HG03439 (cell line): Measurements from ENCODE around the gene ATP10D.
"Not testable (repeated sequence)": the region's sequence is repeated elsewhere in the genome, so short reads cannot be mapped to it uniquely, and the experiment has no call there.

Source experiments
- ATAC-seq: cut with Tn5 transposase; IDR thresholded peaks from one replicate; pipeline ENCODE4 v1.9.1; 2021; ENCODE audit warnings: mild to moderate bottlenecking, moderate library complexity; ENCODE audit not compliant: unreplicated experiment

ATP10D gene

DNA sequence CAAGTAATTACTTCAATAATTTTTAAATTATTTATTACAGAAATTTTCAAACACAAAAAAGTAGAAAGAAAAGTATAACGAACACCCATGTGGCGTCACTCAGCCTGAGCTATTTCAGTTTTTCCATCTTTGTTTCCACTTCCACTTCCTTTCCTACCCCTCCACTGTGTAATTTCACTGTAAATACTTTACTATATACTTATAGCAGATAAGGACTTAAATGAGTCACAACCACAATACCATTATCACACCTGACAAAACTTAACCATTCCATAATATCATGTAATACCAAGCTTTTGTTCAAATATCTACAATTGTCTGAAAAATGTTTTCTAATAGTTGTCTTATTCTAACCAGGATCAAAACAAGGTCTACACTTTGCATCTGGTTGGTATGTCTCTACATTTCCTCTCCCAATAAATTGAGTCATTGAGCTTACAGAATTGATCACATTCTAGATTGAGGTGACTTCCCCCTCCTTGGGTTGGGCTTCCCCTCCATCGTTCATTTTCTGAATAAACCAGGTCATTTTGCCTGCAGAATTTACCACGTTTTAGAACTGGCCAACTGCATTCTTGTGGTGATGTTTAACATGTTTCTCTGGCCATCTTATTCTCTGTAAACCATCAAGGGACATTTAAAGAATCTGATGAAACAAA is 48.7 kb downstream of the ATP10D start:
- ATAC-seq = no peak

DNA sequence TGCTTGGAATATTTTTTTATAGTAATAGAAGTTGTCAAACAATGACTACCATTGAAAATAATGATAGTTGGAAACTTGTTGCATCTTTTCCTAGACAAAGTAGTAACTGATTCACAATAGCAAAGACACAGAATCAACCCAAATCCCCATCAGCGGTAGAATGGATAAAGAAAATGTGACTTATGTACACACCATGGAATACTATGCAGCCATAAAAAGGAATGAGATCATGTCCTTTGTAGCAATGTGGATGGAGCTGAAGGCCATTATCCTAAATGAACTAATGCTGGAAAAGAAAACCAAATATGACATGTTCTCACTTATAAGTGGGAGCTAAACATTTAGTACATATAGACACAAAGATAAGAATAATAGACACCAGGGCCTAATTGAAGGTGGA is 49.7 kb downstream of the ATP10D start:
- no peak for ATAC-seq

GRCh38 chr4:47535567-47536147 is 50.6 kb downstream of the ATP10D start:
- ATAC-seq = no peak

GRCh38 chr4:47536966-47537365 is 51.9 kb downstream of the ATP10D start:
- ATAC-seq = no peak

GRCh38 chr4:47538111-47538824 is 53.2 kb downstream of the ATP10D start:
- ATAC-seq = no peak

DNA sequence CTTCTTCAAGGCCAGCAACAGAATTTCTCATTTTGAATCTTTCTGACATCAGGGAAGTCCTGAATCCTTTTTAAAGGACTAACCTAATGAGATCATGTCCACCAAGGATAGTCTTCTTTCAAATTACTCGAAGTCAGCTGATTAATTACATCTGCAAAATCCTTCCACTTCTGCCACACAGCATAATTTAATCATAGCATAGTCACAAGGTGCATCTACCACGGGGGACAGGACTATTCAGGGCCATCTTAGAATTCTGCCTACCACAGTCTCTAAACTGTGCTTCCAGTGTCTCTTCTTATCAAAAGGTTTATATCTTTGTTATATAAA is 53.7 kb downstream of the ATP10D start:
- ATAC-seq = no peak

GRCh38 chr4:47542640-47543039 is 57.6 kb downstream of the ATP10D start:
- ATAC-seq = not testable (repeated sequence)

- no peak for ATAC-seq
Observed at GRCh38 chr4:47543331-47543730, 58.3 kb downstream of the ATP10D start.

DNA sequence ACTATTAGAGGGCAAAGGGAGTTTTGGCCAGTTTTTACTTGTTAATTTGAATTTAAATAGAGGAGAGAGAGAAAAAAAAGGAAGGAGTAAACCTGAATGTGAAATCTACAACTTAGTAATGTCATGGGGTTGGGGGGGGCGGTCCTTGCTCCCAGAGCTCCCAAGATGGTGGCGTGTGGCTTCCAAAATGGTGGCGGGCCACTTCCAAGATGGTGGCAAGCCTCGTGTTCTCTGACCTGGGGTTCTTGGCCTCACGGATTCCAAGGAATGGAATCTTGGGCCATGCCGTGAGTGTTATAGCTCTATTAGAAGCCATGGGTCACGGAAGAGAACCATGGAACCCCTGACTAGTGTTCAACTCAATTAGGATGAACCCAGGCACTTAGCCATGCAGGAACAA is 65.3 kb downstream of the ATP10D start:
- not testable (repeated sequence) for ATAC-seq

DNA sequence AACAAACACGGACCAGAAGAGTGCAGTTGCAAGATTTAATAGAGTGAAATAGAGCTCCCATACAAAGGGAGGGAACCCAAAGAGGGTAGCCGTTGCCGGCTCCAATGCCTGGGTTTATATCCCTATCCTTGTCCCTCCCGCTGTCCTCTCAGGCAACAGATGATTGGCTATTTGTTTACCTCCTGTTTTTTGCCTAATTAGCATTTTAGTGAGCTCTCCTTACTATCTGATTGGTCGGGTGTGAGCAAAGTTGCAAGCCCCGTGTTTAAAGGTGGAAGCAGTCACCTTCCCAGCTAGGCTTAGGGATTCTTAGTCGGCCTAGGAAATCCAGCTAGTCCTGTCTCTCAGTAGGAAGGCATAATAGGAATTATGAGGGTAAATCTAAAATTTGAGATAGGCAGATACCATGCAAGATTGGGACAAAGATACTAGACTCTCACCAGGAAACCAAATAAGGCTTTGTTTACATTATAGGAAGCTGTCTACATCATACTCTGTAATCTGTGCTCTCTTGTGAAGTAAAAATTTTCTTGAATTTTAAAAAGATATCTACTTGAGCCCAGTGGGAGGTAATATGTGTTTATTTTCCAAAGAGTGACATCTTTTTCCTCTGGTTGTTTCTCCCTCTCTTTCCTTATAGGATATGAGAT is 65.9 kb downstream of the ATP10D start:
- no peak for ATAC-seq

GRCh38 chr4:47551682-47552081 is 66.6 kb downstream of the ATP10D start:
- ATAC-seq = no peak

- no peak for ATAC-seq
Observed at GRCh38 chr4:47553329-47554125, 68.5 kb downstream of the ATP10D start.

GRCh38 chr4:47555920-47556319 is 70.8 kb downstream of the ATP10D start:
- ATAC-seq = not testable (repeated sequence)

DNA sequence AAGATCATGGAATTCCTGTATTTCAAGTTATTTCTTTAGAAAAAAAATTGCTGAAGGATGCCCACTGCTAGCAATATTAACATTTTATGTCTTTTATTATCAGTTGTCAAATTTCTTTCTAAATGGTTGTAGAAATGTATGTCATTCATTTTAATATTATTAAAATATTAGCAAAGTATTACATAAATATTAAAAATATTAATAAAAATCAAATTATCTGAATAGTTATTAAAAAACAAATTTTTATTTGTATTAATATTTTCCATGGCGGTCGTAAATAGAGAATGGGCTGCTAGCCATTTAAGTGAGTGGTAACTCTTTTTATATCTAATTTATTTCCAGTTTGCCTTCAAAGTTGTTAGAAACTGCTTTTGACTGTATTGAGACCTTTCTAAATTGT is 72.2 kb downstream of the ATP10D start:
- no peak for ATAC-seq

DNA sequence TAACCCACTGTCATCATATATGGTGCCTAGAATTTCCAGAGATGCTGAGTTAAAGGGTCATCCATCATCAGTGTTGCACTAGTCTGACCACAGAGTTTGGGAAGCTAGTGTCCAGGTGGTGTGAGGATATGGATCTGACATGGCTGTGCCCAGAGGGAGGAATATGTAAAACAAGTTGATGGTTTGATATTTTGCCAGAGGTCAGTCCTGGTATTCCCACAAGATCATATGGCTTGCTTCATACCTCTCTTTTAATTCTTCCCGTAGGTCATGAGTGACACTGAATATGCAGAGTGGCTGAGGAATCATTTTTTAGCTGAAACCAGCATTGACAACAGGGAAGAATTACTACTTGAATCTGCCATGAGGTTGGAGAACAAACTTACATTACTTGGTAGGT is 75.6 kb downstream of the ATP10D start:
- ATAC-seq = no peak

GRCh38 chr4:47561331-47561730 is 76.3 kb downstream of the ATP10D start:
- no peak for ATAC-seq

DNA sequence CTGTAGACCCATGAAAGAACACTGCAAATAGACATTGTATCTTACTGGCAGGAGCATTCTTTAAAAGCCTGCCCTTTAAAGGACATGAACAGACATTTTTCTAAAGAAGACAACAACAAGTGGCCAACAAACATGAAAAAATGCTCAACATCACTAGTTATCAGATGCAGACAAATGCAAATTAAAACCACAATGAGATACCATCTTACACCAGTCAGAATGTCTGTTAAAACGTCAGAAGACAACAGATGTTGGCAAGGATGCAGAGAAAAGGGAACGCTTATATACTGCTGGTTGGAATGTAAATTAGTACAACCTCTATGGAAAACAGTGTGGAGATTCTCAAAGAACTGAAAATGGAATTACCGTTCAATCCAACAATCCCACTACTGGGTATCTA is 77.2 kb downstream of the ATP10D start:
- no peak for ATAC-seq

DNA sequence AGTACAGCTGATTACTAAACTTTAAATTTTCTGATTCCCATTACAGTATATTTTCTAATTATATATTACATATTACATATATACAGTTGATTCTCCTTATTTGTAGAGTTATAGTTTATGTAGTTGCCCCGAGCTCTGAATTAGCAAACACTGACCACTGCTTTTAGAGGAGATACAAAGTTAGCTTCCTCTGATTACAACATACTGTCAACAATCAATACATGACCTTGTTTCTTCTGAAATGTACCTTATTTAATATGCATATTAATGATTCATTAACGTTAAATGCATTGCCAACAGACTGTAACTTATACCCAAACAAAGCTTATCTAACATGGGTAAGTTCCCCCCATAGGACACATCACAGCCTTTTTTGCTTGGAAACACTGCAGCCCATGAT is 81.5 kb downstream of the ATP10D start:
- ATAC-seq = no peak

GRCh38 chr4:47566969-47567368 is 81.9 kb downstream of the ATP10D start:
- no peak for ATAC-seq

GRCh38 chr4:47567511-47567910 is 82.4 kb downstream of the ATP10D start:
- ATAC-seq = no peak

- no peak for ATAC-seq
Observed at GRCh38 chr4:47570816-47571215, 85.7 kb downstream of the ATP10D start.
